Prostate gland (tissue), 2 donors: ENCODE data around the gene SLC7A4.

Source experiments
- CTCF ChIP-seq, 4 experiments: fragments of 200-600 bp in 2 of 4; fragments of 450-650 bp in 2 of 4; sonication (generic) in 2 of 4; IDR thresholded peaks; 1 replicate in 3 of 4; 2 replicates in 1 of 4; pipeline ENCODE4 v1.5.1; 2016 to 2019; ENCODE audit warnings: antibody characterized with exemption in 4 of 4, mild to moderate bottlenecking in 2 of 4, moderate library complexity in 2 of 4
- POLR2AphosphoS5 ChIP-seq: sonication (generic); formaldehyde crosslinking; IDR thresholded peaks from one replicate; pipeline ENCODE4 v1.6.1; 2017; ENCODE audit warnings: antibody characterized with exemption

GRCh38 chr22:21031545-21032036, 770 bp downstream of the SLC7A4 start:
- TF ChIP-seq CTCF (IDR thresholded peaks at IDR 0.05), result no peak
- TF ChIP-seq POLR2AphosphoS5, result no peak
